CD14-positive monocyte (primary cell): ENCODE results near the gene ZNF653. TPM values are rescaled to one million over a fixed set of nuclear protein-coding genes. Genes with fewer than 3 reads are reported as not detected.

Source experiments
- DNase-seq, 3 donors: peaks; one replicate each; pipeline ENCODE4 v3.0.0-alpha.2; 2011 to 2022
- H2AFZ ChIP-seq: 2 replicates; pipeline ENCODE4 v1.6.0; 2012; ENCODE audit warnings: mild to moderate bottlenecking, low read depth, low read length, inconsistent platforms; ENCODE audit not compliant: insufficient read depth, poor library complexity, severe bottlenecking
- H3K27ac ChIP-seq, 2 donors: 1 replicate in 1 of 2; 2 replicates in 1 of 2; pipeline ENCODE4 v1.5.1; 2012 to 2013; ENCODE audit warnings: low read length in 2 of 2, control low read depth in 1 of 2, inconsistent platforms in 1 of 2, low read depth in 1 of 2, mild to moderate bottlenecking in 1 of 2
- H3K27me3 ChIP-seq, 2 donors: one replicate each; pipeline versions ENCODE4 v1.6.0 to v1.6.1; 2011 to 2013; ENCODE audit warnings: low read length in 2 of 2; ENCODE audit not compliant: control insufficient read depth in 2 of 2, insufficient read depth in 2 of 2
- H3K36me3 ChIP-seq, 2 donors: replicated peaks in 1 of 2; 1 replicate in 1 of 2; 2 replicates in 1 of 2; pipeline versions ENCODE4 v1.5.1 to v1.6.1; 2012 to 2013; ENCODE audit warnings: low read length in 2 of 2, control low read depth in 1 of 2, inconsistent platforms in 1 of 2, mild to moderate bottlenecking in 1 of 2; ENCODE audit not compliant: insufficient read depth in 2 of 2, control insufficient read depth in 1 of 2
- H3K4me1 ChIP-seq, 2 donors: 1 replicate in 1 of 2; 2 replicates in 1 of 2; pipeline versions ENCODE4 v1.5.1 to v1.6.1; 2012 to 2013; ENCODE audit warnings: low read length in 2 of 2, control low read depth in 1 of 2, inconsistent platforms in 1 of 2, mild to moderate bottlenecking in 1 of 2, moderate library complexity in 1 of 2; ENCODE audit not compliant: insufficient read depth in 2 of 2, control insufficient read depth in 1 of 2
- H3K4me2 ChIP-seq: replicated peaks from 2 replicates; pipeline ENCODE3; 2012; ENCODE audit warnings: low read length, moderate library complexity, mild to moderate bottlenecking; ENCODE audit not compliant: poor library complexity, severe bottlenecking; ENCODE audit errors: extremely low read depth
- H3K4me3 ChIP-seq, 3 experiments: fragments of 200-600 bp in 1 of 3; sonication (generic) in 1 of 3; replicated peaks in 1 of 3; 1 replicate in 2 of 3; 2 replicates in 1 of 3; pipeline ENCODE4 v1.5.1; 2011 to 2013; ENCODE audit warnings: low read length in 3 of 3, mild to moderate bottlenecking in 3 of 3, control low read depth in 2 of 3, low read depth in 2 of 3, inconsistent platforms in 1 of 3, moderate library complexity in 1 of 3
- H3K79me2 ChIP-seq: 2 replicates; pipeline ENCODE4 v1.6.0; 2012; ENCODE audit warnings: mild to moderate bottlenecking, control low read depth, inconsistent platforms, low read length, moderate library complexity; ENCODE audit not compliant: insufficient read depth
- H3K9ac ChIP-seq: 2 replicates; pipeline ENCODE4 v1.6.0; 2017; ENCODE audit warnings: low read length, mild to moderate bottlenecking; ENCODE audit not compliant: insufficient read depth, poor library complexity, severe bottlenecking
- H3K9me3 ChIP-seq, 2 donors: replicated peaks in 1 of 2; 1 replicate in 1 of 2; 2 replicates in 1 of 2; pipeline versions ENCODE4 v1.5.1 to v1.6.1; 2012 to 2013; ENCODE audit warnings: low read length in 2 of 2, control low read depth in 1 of 2; ENCODE audit not compliant: control insufficient read depth in 1 of 2, insufficient read depth in 1 of 2
- H4K20me1 ChIP-seq: 2 replicates; pipeline ENCODE4 v1.6.0; 2012; ENCODE audit warnings: mild to moderate bottlenecking, low read length, control low read depth, moderate library complexity; ENCODE audit not compliant: insufficient read depth
- H3K27ac Mint-ChIP-seq, 7 donors: one replicate each; pipeline ENCODE4 v1.8.0; 2020; ENCODE audit warnings: mild to moderate bottlenecking in 7 of 7, mixed read lengths in 7 of 7, moderate library complexity in 6 of 7, inconsistent platforms in 2 of 7
- H3K27me3 Mint-ChIP-seq, 3 donors: one replicate each; pipeline ENCODE4 v1.8.0; 2021 to 2022; ENCODE audit warnings: low read depth in 3 of 3, mild to moderate bottlenecking in 3 of 3, mixed read lengths in 3 of 3, moderate library complexity in 3 of 3, inconsistent platforms in 1 of 3
- H3K36me3 Mint-ChIP-seq, 2 donors: one replicate each; pipeline ENCODE4 v1.8.0; 2020; ENCODE audit warnings: mixed read lengths in 2 of 2, inconsistent platforms in 1 of 2, mild to moderate bottlenecking in 1 of 2
- H3K4me1 Mint-ChIP-seq: one replicate; pipeline ENCODE4 v1.8.0; 2020; ENCODE audit warnings: mild to moderate bottlenecking, mixed read lengths
- H3K4me3 Mint-ChIP-seq, 2 donors: one replicate each; pipeline ENCODE4 v1.8.0; 2020; ENCODE audit warnings: mild to moderate bottlenecking in 2 of 2, mixed read lengths in 2 of 2, moderate library complexity in 1 of 2
- H3K9me3 Mint-ChIP-seq, 7 donors: one replicate each; pipeline ENCODE4 v1.8.0; 2020 to 2022; ENCODE audit warnings: mixed read lengths in 7 of 7, mild to moderate bottlenecking in 6 of 7, moderate library complexity in 6 of 7, inconsistent platforms in 2 of 7
- WGBS: methylation state at CpG from one replicate; pipeline ENCODE4 v1.1.5; 2013; ENCODE audit warnings: missing lambda C conversion rate; ENCODE audit not compliant: insufficient coverage; 5-methylcytosine and 5-hydroxymethylcytosine counted together
- intact Hi-C, 2 donors: fragments of 100-400 bp; cut with micrococcal nuclease; formaldehyde crosslinking; loops; one replicate each; pipeline versions ENCODE4 v1.15.0 to v1.15.1; 2023
- polyA plus RNA-seq, 3 donors: library from polyadenylated mRNA; depleted of rRNA in 1 of 3; unstranded in 2 of 3; stranded (reverse) in 1 of 3; fragments of 300-500 nt in 2 of 3; fragments of >200 nt in 1 of 3; fragmentation: Illumina TruSeq in 2 of 3; gene quantifications; 1 replicate in 2 of 3; 2 replicates in 1 of 3; pipeline ENCODE4 v1.2.3, GENCODE V29; 2012 to 2021
- TF ChIP-seq, protein P1 (sequence below): fragments of 200-600 bp; IDR thresholded peaks from one replicate; pipeline ENCODE4 v1.8.0; 2022; ENCODE audit warnings: antibody characterized with exemption, mild to moderate bottlenecking

The ZNF653 gene
- polyA plus RNA-seq, 3 donors: 0.88 to 8.1 (median 1.2) TPM

DNA sequence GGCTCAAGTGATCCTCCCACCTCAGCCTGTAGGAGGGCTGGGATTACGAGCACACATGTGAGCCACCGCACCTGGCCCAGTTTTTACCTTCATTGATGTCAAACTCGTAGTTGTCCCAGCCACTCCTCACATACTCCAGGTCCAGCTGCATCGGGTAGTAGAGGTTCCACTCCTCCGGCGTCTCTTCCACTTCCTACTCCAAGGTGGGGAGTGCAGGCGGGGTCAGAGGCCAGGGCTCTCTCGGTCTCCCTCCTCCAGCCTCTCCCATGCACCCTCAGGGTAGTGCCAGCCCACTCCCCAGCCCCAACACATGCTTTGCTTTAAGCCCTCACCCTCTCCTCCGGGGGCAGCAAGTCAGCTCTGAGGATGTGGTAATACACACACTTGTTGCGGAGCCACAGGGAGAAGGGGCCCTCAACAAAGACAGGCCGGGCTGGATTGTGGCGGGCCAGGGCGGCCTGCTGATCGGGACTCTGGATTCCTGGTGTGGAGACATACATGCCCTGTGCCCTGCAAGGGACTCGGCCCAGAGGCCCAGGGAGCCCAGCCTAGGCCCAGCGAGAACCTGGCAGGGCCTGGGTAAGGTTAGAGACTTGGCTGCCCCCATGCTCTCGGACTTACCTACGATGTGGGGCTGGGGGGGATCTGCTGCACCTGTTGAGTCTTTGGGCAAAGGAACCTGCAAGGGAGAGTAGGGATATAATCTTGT is 1.9 kb upstream of the ZNF653 start:
- WGBS: 97% methylated on average over 10 of the region's 18 CpGs
- peaks cover 17 to 22% of the 10 kb centered on the region in 2 donors for H3K4me1 ChIP-seq
- Mint-ChIP-seq H3K4me1 (peaks cover 21% of the 10 kb centered on the region), H3K36me3 (peaks cover 10 to 28% of the 10 kb centered on the region in 2 donors), H3K4me3 (no peak overlapping the region), H3K27me3 (peaks cover 0 to 1% (median 0%) of the 10 kb centered on the region in 3 donors), H3K9me3 (no peaks in the 10 kb centered on the region), H3K27ac (no peak overlapping the region)
- H3K27ac ChIP-seq: no peak overlapping the region
- TF ChIP-seq, protein P1, sequence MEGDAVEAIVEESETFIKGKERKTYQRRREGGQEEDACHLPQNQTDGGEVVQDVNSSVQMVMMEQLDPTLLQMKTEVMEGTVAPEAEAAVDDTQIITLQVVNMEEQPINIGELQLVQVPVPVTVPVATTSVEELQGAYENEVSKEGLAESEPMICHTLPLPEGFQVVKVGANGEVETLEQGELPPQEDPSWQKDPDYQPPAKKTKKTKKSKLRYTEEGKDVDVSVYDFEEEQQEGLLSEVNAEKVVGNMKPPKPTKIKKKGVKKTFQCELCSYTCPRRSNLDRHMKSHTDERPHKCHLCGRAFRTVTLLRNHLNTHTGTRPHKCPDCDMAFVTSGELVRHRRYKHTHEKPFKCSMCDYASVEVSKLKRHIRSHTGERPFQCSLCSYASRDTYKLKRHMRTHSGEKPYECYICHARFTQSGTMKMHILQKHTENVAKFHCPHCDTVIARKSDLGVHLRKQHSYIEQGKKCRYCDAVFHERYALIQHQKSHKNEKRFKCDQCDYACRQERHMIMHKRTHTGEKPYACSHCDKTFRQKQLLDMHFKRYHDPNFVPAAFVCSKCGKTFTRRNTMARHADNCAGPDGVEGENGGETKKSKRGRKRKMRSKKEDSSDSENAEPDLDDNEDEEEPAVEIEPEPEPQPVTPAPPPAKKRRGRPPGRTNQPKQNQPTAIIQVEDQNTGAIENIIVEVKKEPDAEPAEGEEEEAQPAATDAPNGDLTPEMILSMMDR: no peak
- H2AFZ ChIP-seq: no peak overlapping the region
- intact Hi-C loops: loop anchor here in 1 of 2 donors (5.0 kb wide), 1 partner anchor 90 kb away; the partner anchor contains the start of gene ZNF627
- no peaks in the 10 kb centered on the region for H4K20me1 ChIP-seq
- no peaks in the 10 kb centered on the region for H3K9me3 ChIP-seq
- H3K79me2 ChIP-seq: no peaks in the 10 kb centered on the region
- no peak for DNase-seq
- no peak overlapping the region for H3K4me2 ChIP-seq
- H3K36me3 ChIP-seq: peaks cover 13 to 21% of the 10 kb centered on the region in 2 donors
- no peak overlapping the region for H3K4me3 ChIP-seq
- no peaks in the 10 kb centered on the region for H3K27me3 ChIP-seq
- H3K9ac ChIP-seq: no peak overlapping the region

DNA sequence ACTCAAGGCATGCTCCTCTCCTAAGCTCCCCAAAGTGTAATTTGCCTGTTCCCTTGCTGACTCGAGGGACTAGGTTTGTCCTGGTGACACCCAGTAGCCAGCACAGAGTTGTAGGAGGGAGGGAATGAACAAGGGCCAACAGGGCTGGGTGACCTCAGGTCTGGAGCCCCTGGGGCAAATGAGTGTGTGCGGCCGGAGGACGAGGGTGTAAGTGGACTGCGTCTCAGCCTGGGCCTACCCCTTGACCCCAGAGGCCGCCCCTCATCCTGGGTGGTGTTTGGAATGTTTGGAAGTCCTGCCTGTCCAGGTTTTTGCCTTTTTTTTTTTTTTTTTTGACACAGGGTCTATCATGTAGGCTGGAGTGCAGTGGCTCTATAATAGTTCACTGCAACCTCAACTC is 1.3 kb upstream of the ZNF653 start:
- Mint-ChIP-seq H3K4me3 (peak overlapping the region in 1 of 2 donors; percentile 84), H3K9me3 (no peaks in the 10 kb centered on the region), H3K4me1 (peaks cover 21% of the 10 kb centered on the region), H3K27me3 (peaks cover 0 to 1% (median 0%) of the 10 kb centered on the region in 3 donors), H3K36me3 (peaks cover 10 to 22% of the 10 kb centered on the region in 2 donors), H3K27ac (peak overlapping the region in 2 of 7 donors; percentile 20 to 24)
- H3K27me3 ChIP-seq: no peaks in the 10 kb centered on the region
- H3K4me2 ChIP-seq: no peak overlapping the region
- H3K79me2 ChIP-seq: no peaks in the 10 kb centered on the region
- H3K9ac ChIP-seq: no peak overlapping the region
- H2AFZ ChIP-seq: no peak overlapping the region
- H3K36me3 ChIP-seq: peaks cover 8 to 16% of the 10 kb centered on the region in 2 donors
- TF ChIP-seq, protein P1: no peak
- H3K27ac ChIP-seq: no peak overlapping the region
- no peak for DNase-seq
- H3K4me1 ChIP-seq: peaks cover 17 to 22% of the 10 kb centered on the region in 2 donors
- H4K20me1 ChIP-seq: no peaks in the 10 kb centered on the region
- 93% methylated on average over 6 of the region's 6 CpGs for WGBS
- no peak overlapping the region for H3K4me3 ChIP-seq
- intact Hi-C loops: loop anchor here in 1 of 2 donors (5.0 kb wide), 1 partner anchor 90 kb away; the partner anchor contains the start of gene ZNF627
- H3K9me3 ChIP-seq: no peaks in the 10 kb centered on the region
